ENCODE data around the gene KISS1. TPM values are rescaled to one million over a fixed set of nuclear protein-coding genes. Genes with fewer than 3 reads are reported as not detected.

The KISS1 gene
- total and polyA plus RNA-seq, 8 donors = 1.1 to 8.3 (median 1.6) TPM; not detected in 5

DNA sequence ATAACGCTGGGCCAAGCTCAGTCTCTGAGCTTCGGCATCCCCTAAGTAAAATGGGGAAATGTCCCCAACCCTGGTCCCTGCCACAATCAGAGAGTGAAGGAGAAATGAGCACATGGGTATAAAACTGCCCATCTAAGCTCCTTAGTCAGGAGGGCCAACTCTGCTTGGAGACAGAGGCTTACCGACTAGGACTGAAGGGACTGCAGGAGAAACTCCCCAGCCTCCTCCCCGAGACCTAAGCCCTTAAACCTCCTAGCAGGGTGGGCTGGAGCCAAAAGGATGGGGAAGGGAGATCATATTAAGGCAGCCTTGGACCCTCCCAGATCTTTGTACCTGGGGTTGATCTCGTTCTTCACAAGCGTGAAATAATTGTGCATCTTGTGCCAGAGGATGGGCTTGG, 50.0 kb downstream of the KISS1 start:
- DNase-seq = no peak
- peaks cover 0 to 8% (median 2%) of the 10 kb centered on the region in 3 donors for H3K27me3 ChIP-seq
- H3K4me1 ChIP-seq = peaks cover 4 to 17% (median 13%) of the 10 kb centered on the region in 4 donors
- H3K9me3 ChIP-seq = no peaks in the 10 kb centered on the region
- 84 to 92% (median 88%) methylated on average over 6 of the region's 6 CpGs for WGBS, 5 donors
- intact Hi-C loops (cut with DNase I; ENCODE audit: low total_unique reads) = no loop called here
- H3K4me3 ChIP-seq = no peak overlapping the region
- H3K27ac ChIP-seq = no peak overlapping the region
- TF ChIP-seq EP300 (IDR thresholded peaks at IDR 0.05) = no peak
- TF ChIP-seq, protein P1, sequence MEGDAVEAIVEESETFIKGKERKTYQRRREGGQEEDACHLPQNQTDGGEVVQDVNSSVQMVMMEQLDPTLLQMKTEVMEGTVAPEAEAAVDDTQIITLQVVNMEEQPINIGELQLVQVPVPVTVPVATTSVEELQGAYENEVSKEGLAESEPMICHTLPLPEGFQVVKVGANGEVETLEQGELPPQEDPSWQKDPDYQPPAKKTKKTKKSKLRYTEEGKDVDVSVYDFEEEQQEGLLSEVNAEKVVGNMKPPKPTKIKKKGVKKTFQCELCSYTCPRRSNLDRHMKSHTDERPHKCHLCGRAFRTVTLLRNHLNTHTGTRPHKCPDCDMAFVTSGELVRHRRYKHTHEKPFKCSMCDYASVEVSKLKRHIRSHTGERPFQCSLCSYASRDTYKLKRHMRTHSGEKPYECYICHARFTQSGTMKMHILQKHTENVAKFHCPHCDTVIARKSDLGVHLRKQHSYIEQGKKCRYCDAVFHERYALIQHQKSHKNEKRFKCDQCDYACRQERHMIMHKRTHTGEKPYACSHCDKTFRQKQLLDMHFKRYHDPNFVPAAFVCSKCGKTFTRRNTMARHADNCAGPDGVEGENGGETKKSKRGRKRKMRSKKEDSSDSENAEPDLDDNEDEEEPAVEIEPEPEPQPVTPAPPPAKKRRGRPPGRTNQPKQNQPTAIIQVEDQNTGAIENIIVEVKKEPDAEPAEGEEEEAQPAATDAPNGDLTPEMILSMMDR (IDR thresholded peaks at IDR 0.05) = no peak
- no peak for TF ChIP-seq POLR2A (IDR thresholded peaks at IDR 0.05)
- TF ChIP-seq POLR2AphosphoS5 (IDR thresholded peaks at IDR 0.05) = no peak
- peaks cover 0 to 15% (median 6%) of the 10 kb centered on the region in 4 donors for H3K36me3 ChIP-seq

DNA sequence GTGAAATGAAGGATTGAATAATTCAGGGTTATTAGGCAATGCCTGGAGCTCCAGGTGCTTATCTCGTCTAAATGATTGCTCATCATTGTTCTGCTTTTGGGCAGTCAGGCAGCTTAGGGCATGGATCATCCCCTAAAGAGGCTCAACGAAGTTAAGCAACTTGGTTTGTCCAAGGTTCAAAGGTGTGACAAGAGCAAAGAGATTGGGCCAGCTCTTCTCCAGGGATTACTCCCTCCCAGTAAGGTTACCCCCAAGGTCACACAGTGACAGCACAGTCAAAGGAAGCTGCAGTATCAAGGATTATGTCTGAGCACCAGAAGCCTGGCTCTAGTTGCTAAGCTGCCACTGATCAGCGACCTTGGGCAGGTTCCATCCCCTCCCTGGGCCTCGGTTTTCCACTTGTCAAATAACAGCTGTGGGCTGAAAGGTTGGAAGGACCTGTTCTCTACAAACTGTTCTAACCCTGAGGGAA, 51.2 kb downstream of the KISS1 start:
- TF ChIP-seq POLR2AphosphoS5 (IDR thresholded peaks at IDR 0.05) = no peak
- TF ChIP-seq, protein P1 (IDR thresholded peaks at IDR 0.05) = no peak
- peaks cover 0 to 4% (median under 1%) of the 10 kb centered on the region in 4 donors for H3K4me1 ChIP-seq
- DNase-seq = no peak
- no peaks in the 10 kb centered on the region for H3K27me3 ChIP-seq
- WGBS, 5 donors = 60 to 70% (median 64%) methylated on average over 4 of the region's 4 CpGs
- peaks cover 0 to 24% (median 10%) of the 10 kb centered on the region in 4 donors for H3K36me3 ChIP-seq
- intact Hi-C loops (cut with DNase I; ENCODE audit: low total_unique reads) = no loop called here
- H3K4me3 ChIP-seq = no peak overlapping the region
- no peaks in the 10 kb centered on the region for H3K9me3 ChIP-seq
- no peak overlapping the region for H3K27ac ChIP-seq

DNA sequence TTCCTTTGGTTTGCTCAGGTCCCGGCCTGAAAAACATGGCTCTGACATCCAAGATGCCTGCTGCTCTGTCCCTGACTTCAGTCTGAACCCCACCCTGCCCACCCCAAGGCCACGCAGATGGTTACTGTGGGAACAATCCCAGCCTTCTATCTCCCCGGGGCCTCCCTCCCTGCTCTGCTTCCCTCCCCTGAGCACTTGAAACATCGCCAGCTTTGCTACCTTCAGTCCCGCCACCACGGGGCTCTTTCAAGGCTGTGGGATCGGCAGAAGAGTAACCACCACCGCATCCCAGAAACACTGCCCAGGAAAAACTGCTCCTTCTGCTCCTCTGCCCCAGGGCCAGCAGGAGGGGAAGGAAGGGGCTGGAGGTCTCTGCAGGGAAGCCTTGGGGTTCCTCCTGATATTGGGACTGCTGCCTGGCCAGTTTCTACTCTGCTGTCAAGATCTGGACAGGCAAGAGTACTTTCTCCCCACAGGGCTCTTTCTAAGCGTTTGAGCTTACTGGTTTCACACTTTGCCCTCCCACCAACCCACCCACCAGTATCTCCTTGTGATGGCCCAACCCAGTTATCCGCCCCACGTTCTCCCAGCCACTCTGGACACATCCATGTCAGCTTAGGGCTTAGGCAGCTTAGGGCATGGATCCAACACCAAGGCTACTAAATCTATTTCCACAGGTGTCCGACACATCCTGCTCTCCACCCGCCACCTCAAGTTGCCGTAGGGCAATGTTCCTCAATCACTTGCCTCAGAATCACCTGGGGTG, 52.8 kb downstream of the KISS1 start:
- TF ChIP-seq POLR2A (IDR thresholded peaks at IDR 0.05) = no peak
- TF ChIP-seq, protein P1 (IDR thresholded peaks at IDR 0.05) = no peak
- TF ChIP-seq EP300 (IDR thresholded peaks at IDR 0.05) = no peak
- no peak for TF ChIP-seq POLR2AphosphoS5 (IDR thresholded peaks at IDR 0.05)
- DNase-seq = no peak
- WGBS, 5 donors = 75 to 89% (median 82%) methylated on average over 14 of the region's 14 CpGs
- Histone ChIP-seq H3K36me3 (peaks cover 0 to 40% (median 18%) of the 10 kb centered on the region in 4 donors), H3K9me3 (no peaks in the 10 kb centered on the region), H3K27ac (no peak overlapping the region), H3K4me1 (no peaks in the 10 kb centered on the region), H3K27me3 (no peaks in the 10 kb centered on the region), H3K4me3 (no peak overlapping the region)
- intact Hi-C loops (cut with DNase I; ENCODE audit: low total_unique reads) = no loop called here

DNA sequence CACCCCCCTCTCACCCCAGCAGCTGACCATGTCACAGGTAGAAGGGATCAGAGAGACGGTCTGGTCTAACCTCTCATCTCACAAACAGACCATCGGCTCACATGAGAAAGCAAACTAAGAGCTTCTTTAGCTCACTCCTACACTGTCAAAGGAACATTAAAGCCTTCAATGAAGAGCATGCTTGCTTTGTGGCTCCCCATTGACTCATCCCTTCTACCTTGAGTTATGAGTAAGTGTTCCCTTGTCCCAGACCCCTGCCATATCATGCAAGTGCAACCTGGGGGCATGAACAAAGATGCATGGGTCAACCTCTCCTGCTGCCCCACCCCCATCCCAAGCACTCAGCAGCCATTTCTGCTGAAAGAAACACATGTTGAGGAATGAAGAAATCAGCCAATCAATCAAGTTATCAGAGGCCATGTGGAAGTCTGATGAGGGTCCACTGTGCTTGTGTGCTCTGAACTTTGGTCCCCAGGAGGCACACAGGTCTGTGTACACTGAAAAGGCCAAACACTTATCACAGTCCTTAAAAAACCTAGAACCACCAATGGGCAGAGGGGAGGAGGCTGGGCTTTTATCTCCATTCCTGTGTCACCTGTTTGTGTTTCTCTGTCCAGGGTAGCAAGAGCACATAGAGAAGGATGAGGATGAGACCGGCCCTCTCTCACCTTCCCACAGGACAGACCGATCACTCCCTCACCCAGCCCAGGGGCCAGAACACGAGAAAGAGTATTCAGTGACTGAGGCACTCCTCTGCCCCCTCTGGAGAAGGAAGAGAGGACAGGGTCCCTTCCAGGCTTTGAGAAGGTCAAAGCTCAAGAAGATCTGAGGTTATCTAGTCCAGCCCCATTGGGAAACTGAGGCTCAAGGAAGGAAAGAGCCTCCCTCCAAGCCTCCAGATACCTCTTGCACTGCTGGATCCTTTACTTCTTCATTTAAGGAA, 54.0 kb downstream of the KISS1 start:
- 71 to 81% (median 77%) methylated on average over 3 to 5 of the region's 5 CpGs for WGBS, 5 donors
- no peak for TF ChIP-seq POLR2AphosphoS5 (IDR thresholded peaks at IDR 0.05)
- peaks cover 0 to 50% (median 23%) of the 10 kb centered on the region in 4 donors for H3K36me3 ChIP-seq
- H3K9me3 ChIP-seq = no peaks in the 10 kb centered on the region
- H3K4me3 ChIP-seq = no peak overlapping the region
- no peaks in the 10 kb centered on the region for H3K27me3 ChIP-seq
- intact Hi-C loops (cut with DNase I; ENCODE audit: low total_unique reads) = no loop called here
- DNase-seq = no peak
- H3K27ac ChIP-seq = no peak overlapping the region
- no peaks in the 10 kb centered on the region for H3K4me1 ChIP-seq

Measured in stomach (tissue), 9 donors.